ENCODE measurements around the gene BACH2. TPM values are rescaled to one million over a fixed set of nuclear protein-coding genes. Genes with fewer than 3 reads are reported as not detected.
"Not testable (repeated sequence)": the region's sequence is repeated elsewhere in the genome, so short reads cannot be mapped to it uniquely, and the experiment has no call there.

The BACH2 gene
- total and polyA plus RNA-seq, 2 of the 4 experiments (the other 2 are of a cell fraction): 1.3 to 1.4 TPM

DNA sequence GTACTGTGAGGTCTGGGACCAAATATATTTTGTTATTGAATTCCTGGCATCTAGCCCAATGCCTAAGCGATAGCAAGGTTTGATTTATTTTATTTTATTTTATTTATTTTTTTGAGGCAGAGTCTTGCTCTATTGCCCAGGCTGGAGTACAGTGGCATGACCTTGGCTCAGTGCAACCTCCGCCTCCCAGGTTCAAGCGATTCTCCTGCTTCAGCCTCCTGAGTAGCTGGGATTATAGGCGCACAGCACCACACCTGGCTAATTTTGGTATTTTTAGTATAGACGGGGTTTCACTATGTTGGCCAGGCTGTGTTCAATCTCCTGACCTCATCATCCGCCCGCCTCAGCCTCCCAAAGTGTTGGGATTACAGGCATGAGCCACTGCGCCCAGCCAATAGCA is 404.1 kb downstream of the BACH2 start:
- H3K27me3 ChIP-seq (ENCODE audit: control insufficient read depth, insufficient read depth, low read length); DNase-seq; intact Hi-C loops (cut with micrococcal nuclease); H3K4me1 ChIP-seq (ENCODE audit: control insufficient read depth, insufficient read depth, low read length); H2AK5ac ChIP-seq (ENCODE audit: low read depth, low read length); H4K5ac ChIP-seq (ENCODE audit: low read depth, low read length); H3K79me1 ChIP-seq (ENCODE audit: low read depth in 1 of 2, low read length in 2 of 2); H2AFZ ChIP-seq (replicated peaks; ENCODE audit: low read length, poor library complexity); CTCF ChIA-PET; dilution Hi-C loops (cut with HindIII; ENCODE audit: low sequenced_read_pairs, unreplicated experiment); H4K91ac ChIP-seq (ENCODE audit: insufficient read depth, low read depth, low read length); H3K9ac ChIP-seq (ENCODE audit: low read depth, low read length); ATAC-seq (ENCODE audit: low read depth); H3K9me1 ChIP-seq (ENCODE audit: insufficient read depth, low read length); H4K8ac ChIP-seq (ENCODE audit: low read depth in 2 of 2, low read length in 2 of 2); BruUV-seq (replicated peaks); POLR2A ChIA-PET (ENCODE audit: unreplicated experiment); H3K56ac ChIP-seq (ENCODE audit: extremely low read depth, insufficient read depth, low read length); H3K14ac ChIP-seq (replicated peaks; ENCODE audit: low read depth, low read length); H3K4me3 ChIP-seq (ENCODE audit: insufficient read depth, low read depth, low read length); H2BK15ac ChIP-seq (ENCODE audit: low read depth, low read length); H3K18ac ChIP-seq (ENCODE audit: low read depth, low read length); H3K23ac ChIP-seq (ENCODE audit: low read depth, low read length); H2BK20ac ChIP-seq (ENCODE audit: low read depth, low read length); H3K9me3 ChIP-seq (ENCODE audit: control insufficient read depth, insufficient read depth, low read length); H2BK5ac ChIP-seq (ENCODE audit: low read depth, low read length, poor library complexity, severe bottlenecking); in situ Hi-C loops (cut with MboI; ENCODE audit: low sequenced_read_pairs); H3K36me3 ChIP-seq (ENCODE audit: control insufficient read depth, insufficient read depth, low read length); H2AK9ac ChIP-seq (replicated peaks; ENCODE audit: low read depth, low read length, poor library complexity); H3K4ac ChIP-seq (ENCODE audit: low read depth, low read length); H3K27ac ChIP-seq (ENCODE audit: insufficient read depth, low read length); H4K20me1 ChIP-seq (ENCODE audit: insufficient read depth, low read length); H3K4me2 ChIP-seq (ENCODE audit: low read depth, low read length); H2BK120ac ChIP-seq (ENCODE audit: low read depth, low read length): not testable (repeated sequence)
- WGBS, 2 experiments (ENCODE audit: extremely low coverage in 2 of 2, insufficient read length in 1 of 2): 92% methylated on average over 2 of the region's 8 CpGs; no CpG with 5 or more reads in 1 of the 2 experiments

DNA sequence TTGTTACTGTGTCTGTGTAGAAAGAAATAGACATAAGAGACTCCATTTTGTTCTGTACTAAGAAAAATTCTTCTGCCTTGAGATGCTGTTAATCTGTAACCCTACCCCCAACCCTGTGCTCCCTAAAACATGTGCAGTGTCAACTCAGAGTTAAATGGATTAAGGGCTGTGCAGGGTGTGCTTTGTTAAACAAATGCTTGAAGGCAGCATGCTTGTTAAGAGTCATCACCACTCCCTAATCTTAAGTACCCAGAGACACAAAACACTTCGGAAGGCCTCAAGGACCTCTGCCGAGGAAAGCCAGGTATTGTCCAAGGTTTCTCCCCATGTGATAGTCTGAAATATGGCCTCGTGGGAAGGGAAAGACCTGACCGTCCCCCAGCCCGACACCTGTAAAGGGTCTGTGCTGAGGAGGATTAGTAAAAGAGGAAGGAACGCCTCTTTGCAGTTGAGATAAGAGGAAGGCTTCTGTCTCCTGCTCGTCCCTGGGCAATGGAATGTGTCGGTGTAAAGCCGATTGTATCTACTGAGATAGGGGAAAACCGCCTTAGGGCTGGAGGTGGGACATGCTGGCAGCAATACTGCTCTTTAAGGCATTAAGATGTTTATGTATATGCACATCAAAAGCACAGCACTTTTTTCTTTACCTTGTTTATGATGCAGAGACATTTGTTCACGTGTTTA is 405.7 kb downstream of the BACH2 start:
- H2BK20ac ChIP-seq (ENCODE audit: low read depth, low read length); H2BK5ac ChIP-seq (ENCODE audit: low read depth, low read length, poor library complexity, severe bottlenecking); H3K23ac ChIP-seq (ENCODE audit: low read depth, low read length); dilution Hi-C loops (cut with HindIII; ENCODE audit: low sequenced_read_pairs, unreplicated experiment); H3K36me3 ChIP-seq (ENCODE audit: control insufficient read depth, insufficient read depth, low read length); H2AFZ ChIP-seq (replicated peaks; ENCODE audit: low read length, poor library complexity); H3K4ac ChIP-seq (ENCODE audit: low read depth, low read length); H2BK15ac ChIP-seq (ENCODE audit: low read depth, low read length); DNase-seq; H3K18ac ChIP-seq (ENCODE audit: low read depth, low read length); BruUV-seq (replicated peaks); H3K9ac ChIP-seq (ENCODE audit: low read depth, low read length); ATAC-seq (ENCODE audit: low read depth); H4K5ac ChIP-seq (ENCODE audit: low read depth, low read length); H3K9me1 ChIP-seq (ENCODE audit: insufficient read depth, low read length); intact Hi-C loops (cut with micrococcal nuclease); H3K79me1 ChIP-seq (ENCODE audit: low read depth in 1 of 2, low read length in 2 of 2); CTCF ChIA-PET; H4K20me1 ChIP-seq (ENCODE audit: insufficient read depth, low read length); H4K91ac ChIP-seq (ENCODE audit: insufficient read depth, low read depth, low read length); H3K4me1 ChIP-seq (ENCODE audit: control insufficient read depth, insufficient read depth, low read length); in situ Hi-C loops (cut with MboI; ENCODE audit: low sequenced_read_pairs); H2BK120ac ChIP-seq (ENCODE audit: low read depth, low read length); H3K27ac ChIP-seq (ENCODE audit: insufficient read depth, low read length); H3K56ac ChIP-seq (ENCODE audit: extremely low read depth, insufficient read depth, low read length); H3K27me3 ChIP-seq (ENCODE audit: control insufficient read depth, insufficient read depth, low read length); H2AK9ac ChIP-seq (replicated peaks; ENCODE audit: low read depth, low read length, poor library complexity); H2AK5ac ChIP-seq (ENCODE audit: low read depth, low read length); H3K9me3 ChIP-seq (ENCODE audit: control insufficient read depth, insufficient read depth, low read length); H4K8ac ChIP-seq (ENCODE audit: low read depth in 2 of 2, low read length in 2 of 2); H3K14ac ChIP-seq (replicated peaks; ENCODE audit: low read depth, low read length); H3K4me3 ChIP-seq (ENCODE audit: insufficient read depth, low read depth, low read length); H3K4me2 ChIP-seq (ENCODE audit: low read depth, low read length); POLR2A ChIA-PET (ENCODE audit: unreplicated experiment): not testable (repeated sequence)
- WGBS, 2 experiments (ENCODE audit: extremely low coverage in 2 of 2, insufficient read length in 1 of 2): 0% methylated on average over 1 of the region's 11 CpGs; no CpG with 5 or more reads in 1 of the 2 experiments
